Myometrial cell (primary cell): ENCODE results near the gene TSPAN11. TPM values are rescaled to one million over a fixed set of nuclear protein-coding genes. Genes with fewer than 3 reads are reported as not detected.

Experiments
- total RNA-seq: library from RNA; depleted of rRNA; stranded (reverse); fragments of >200 nt; gene quantifications from 2 replicates; pipeline ENCODE4 v1.2.3, GENCODE V29; 2015

Gene TSPAN11
- total RNA-seq: under 0.01 and 0.29 TPM in 2 replicates

GRCh38 chr12:30926243-30927221 lies at the start of gene TSPAN11:
TSPAN11 (plus strand) TSS chr12:30926748; CDS start chr12:30953992, 27,244 bp downstream.

Other genes starting within 250 kb of the TSPAN11 start
- 12.7 and 20.0 TPM in 2 replicates for gene IPO8, start 230.9 kb upstream of the TSPAN11 start, total RNA-seq
- 24.8 and 34.4 TPM in 2 replicates for gene CAPRIN2, start 171.8 kb upstream of the TSPAN11 start, total RNA-seq
- 14.1 and 17.0 TPM in 2 replicates for gene DDX11, start 147.1 kb downstream of the TSPAN11 start, total RNA-seq